HCT116 (cell line): ENCODE data around the gene NOTCH4. TPM values are rescaled to one million over a fixed set of nuclear protein-coding genes. Genes with fewer than 3 reads are reported as not detected.

Experiments
- ATAC-seq: fragments of 200-7000 bp; cut with Tn5 transposase; 2 replicates; pipeline ENCODE4 v1.9.1; 2020; ENCODE audit warnings: mild to moderate bottlenecking, moderate library complexity
- BruUV-seq: library from RNA; stranded (reverse); fragments of 400-500 nt; replicated peaks from 2 replicates; lab custom pipeline; 2021; lab: Mats Ljungman, UMichigan
- CTCF ChIA-PET: fragments of 300-600 bp; sonication (Branson Sonifier 250); formaldehyde crosslinking; loops from one replicate; lab custom pipeline; 2021; ENCODE audit warnings: antibody characterized with exemption; lab: Charles Lee
- POLR2A ChIA-PET: fragments of 300-600, 350-600 bp; sonication (Branson Sonifier 250); formaldehyde crosslinking; loops from one replicate; lab custom pipeline; 2021; ENCODE audit warnings: antibody characterized with exemption; lab: Charles Lee
- RAD21 ChIA-PET, 2 experiments: fragments of 300-600 bp; sonication (Branson Sonifier 250); formaldehyde crosslinking; loops; one replicate each; lab custom pipeline; 2023; ENCODE audit warnings: low total read pairs in 2 of 2; ENCODE audit not compliant: uncharacterized antibody in 2 of 2, unreplicated experiment in 2 of 2, low non-redundant PET in 1 of 2; lab: Charles Lee
- DNase-seq: peaks from one replicate; pipeline ENCODE4 v3.0.0-alpha.2; 2010; ENCODE audit warnings: low read depth, low spot score
- H2AFZ ChIP-seq: fragments of 200-600 bp; shearing (Covaris generic), sonication (generic); 2 replicates; pipeline ENCODE4 v1.6.1; 2017; ENCODE audit warnings: low read depth, mixed run types, mixed read lengths, antibody characterized with exemption, low read length; ENCODE audit not compliant: poor library complexity, severe bottlenecking
- H3K27ac ChIP-seq: 2 replicates; pipeline ENCODE4 v1.5.1; 2012; ENCODE audit warnings: low read depth, low read length
- H3K27me3 ChIP-seq: fragments of 200-600 bp; sonication (generic); 2 replicates; pipeline ENCODE4 v1.6.1; 2016; ENCODE audit warnings: mixed run types, low read length, mixed read lengths; ENCODE audit not compliant: insufficient read depth
- H3K36me3 ChIP-seq, 2 experiments: fragments of 200-500 bp in 1 of 2; fragments of 200-600 bp in 1 of 2; sonication (Bioruptor generic) in 1 of 2; sonication (generic) in 1 of 2; 2 replicates each; pipeline versions ENCODE4 v1.5.1 to v1.6.1; 2014 to 2016; ENCODE audit warnings: low read length in 2 of 2, inconsistent platforms in 1 of 2, mixed read lengths in 1 of 2, mixed run types in 1 of 2; ENCODE audit not compliant: insufficient read depth in 2 of 2, control insufficient read depth in 1 of 2
- H3K4me1 ChIP-seq, 2 experiments: fragments of 200-600 bp in 1 of 2; sonication (generic) in 1 of 2; 2 replicates each; pipeline versions ENCODE4 v1.5.1 to v1.6.1; 2012 to 2017; ENCODE audit warnings: low read length in 2 of 2, inconsistent platforms in 1 of 2, mild to moderate bottlenecking in 1 of 2, mixed read lengths in 1 of 2, mixed run types in 1 of 2, moderate library complexity in 1 of 2; ENCODE audit not compliant: insufficient read depth in 2 of 2, control insufficient read depth in 1 of 2
- H3K4me2 ChIP-seq: fragments of 200-600 bp; sonication (generic); 2 replicates; pipeline ENCODE4 v1.6.1; 2017; ENCODE audit warnings: mixed run types, low read length, mixed read lengths
- H3K4me3 ChIP-seq, 2 experiments: fragments of 200-600 bp in 1 of 2; sonication (generic) in 1 of 2; replicated peaks in 1 of 2; 2 replicates each; pipeline ENCODE4 v1.5.1; 2011 to 2016; ENCODE audit warnings: low read length in 2 of 2, control low read depth in 1 of 2, low read depth in 1 of 2, mild to moderate bottlenecking in 1 of 2, mixed read lengths in 1 of 2, mixed run types in 1 of 2
- H3K79me2 ChIP-seq: fragments of 200-600 bp; sonication (generic); 2 replicates; pipeline ENCODE4 v1.6.1; 2017; ENCODE audit warnings: mild to moderate bottlenecking, mixed run types, low read length, moderate library complexity, mixed read lengths; ENCODE audit not compliant: insufficient read depth
- H3K9ac ChIP-seq: fragments of 200-600 bp; sonication (generic); 2 replicates; pipeline ENCODE4 v1.6.1; 2016; ENCODE audit warnings: low read length, mixed read lengths
- H3K9me2 ChIP-seq: fragments of 200-600 bp; sonication (generic), shearing (Covaris generic); 2 replicates; pipeline ENCODE4 v1.6.1; 2017; ENCODE audit warnings: mixed run types, mild to moderate bottlenecking, moderate library complexity; ENCODE audit not compliant: insufficient read depth
- H3K9me3 ChIP-seq, 2 experiments: fragments of 200-500 bp in 1 of 2; fragments of 200-600 bp in 1 of 2; sonication (Bioruptor generic) in 1 of 2; sonication (generic) in 1 of 2; 2 replicates each; pipeline ENCODE4 v1.6.1; 2014 to 2017; ENCODE audit warnings: low read length in 2 of 2, mixed read lengths in 2 of 2, inconsistent platforms in 1 of 2, low read depth in 1 of 2, mild to moderate bottlenecking in 1 of 2, mixed run types in 1 of 2, moderate library complexity in 1 of 2; ENCODE audit not compliant: control insufficient read depth in 1 of 2, insufficient read depth in 1 of 2
- H4K20me1 ChIP-seq: fragments of 200-600 bp; sonication (generic), shearing (Covaris generic); 2 replicates; pipeline ENCODE4 v1.6.1; 2017; ENCODE audit warnings: mixed run types, mild to moderate bottlenecking, moderate library complexity; ENCODE audit not compliant: insufficient read depth
- CBX3 ChIP-seq: IDR thresholded peaks from 2 replicates; pipeline ENCODE4 v1.6.1; 2012; ENCODE audit warnings: low read depth
- MAX ChIP-seq: IDR thresholded peaks from 2 replicates; pipeline ENCODE4 v1.6.1; 2012
- POLR2A ChIP-seq: IDR thresholded peaks from 2 replicates; pipeline ENCODE4 v1.7.0; 2011; ENCODE audit warnings: borderline replicate concordance; ENCODE audit not compliant: insufficient read depth, insufficient read length; ENCODE audit errors: extremely low read depth
- intact Hi-C: fragments of 100-400 bp; cut with micrococcal nuclease; formaldehyde crosslinking; loops from 2 replicates; pipeline ENCODE4 v1.10.0; 2022
- total RNA-seq: library from RNA; stranded (reverse); gene quantifications from one replicate; pipeline ENCODE4 v1.2.1, GENCODE V29; 2021; ENCODE audit not compliant: unreplicated experiment

NOTCH4 gene
- total RNA-seq, 1 experiment from 2014 or later = 0.81 TPM

GRCh38 chr6:32163559-32164258 is 60.2 kb downstream of the NOTCH4 start:
- Histone ChIP-seq H2AFZ (no peak overlapping the region), H3K9me3 (no peaks in the 10 kb centered on the region), H3K4me3 (no peak overlapping the region), H3K79me2 (no peaks in the 10 kb centered on the region), H3K27ac (no peak overlapping the region), H4K20me1 (no peaks in the 10 kb centered on the region), H3K4me2 (no peak overlapping the region), H3K9ac (no peak overlapping the region), H3K4me1 (no peaks in the 10 kb centered on the region), H3K9me2 (no peaks in the 10 kb centered on the region), H3K36me3 (peaks cover 3 to 4% of the 10 kb centered on the region in 2 experiments; a peak in 3 of 4 replicates), H3K27me3 (no peaks in the 10 kb centered on the region)
- ChIA-PET POLR2A (interaction anchor here (1.6 kb wide), 1 partner anchor 13 kb away, joined by 6 read pairs; no protein-coding TSS in a partner anchor), CTCF (no interaction called here), RAD21 (no interaction called here)
- ATAC-seq = no peak
- intact Hi-C loops = no loop called here
- TF ChIP-seq POLR2A (no peak), CBX3 (no peak)
- DNase-seq = no peak
- no TSS peak for BruUV-seq

- Histone ChIP-seq H3K27ac (no peak overlapping the region), H3K36me3 (peaks cover 15 to 17% of the 10 kb centered on the region in 2 experiments; a peak in 3 of 4 replicates), H3K9ac (no peak overlapping the region), H3K79me2 (peaks cover 16% of the 10 kb centered on the region), H3K27me3 (no peaks in the 10 kb centered on the region), H3K4me1 (peaks cover 5 to 14% of the 10 kb centered on the region in 2 experiments), H3K9me3 (no peaks in the 10 kb centered on the region), H3K4me2 (no peak overlapping the region), H2AFZ (no peak overlapping the region), H3K4me3 (no peak overlapping the region), H4K20me1 (no peaks in the 10 kb centered on the region), H3K9me2 (no peaks in the 10 kb centered on the region)
- ChIA-PET CTCF (no interaction called here), RAD21 (no interaction called here), POLR2A (no interaction called here)
- intact Hi-C loops = no loop called here
- no peak for DNase-seq
- no peak for ATAC-seq
- BruUV-seq = no TSS peak
- TF ChIP-seq POLR2A (no peak), MAX (no peak)
Observed at GRCh38 chr6:32158052-32158451, 65.8 kb downstream of the NOTCH4 start.
